A673 (cell line): ENCODE measurements around the gene SRGAP2C.
"Not testable (repeated sequence)": the region's sequence is repeated elsewhere in the genome, so short reads cannot be mapped to it uniquely, and the experiment has no call there.

Experiments used
- EZH2 ChIP-seq: fragments of 200-600 bp; sonication (generic); IDR thresholded peaks from 2 replicates; pipeline ENCODE4 v1.6.1; 2017; ENCODE audit warnings: borderline replicate concordance, low read depth, mild to moderate bottlenecking, mixed read lengths, antibody characterized with exemption, low read length; ENCODE audit not compliant: poor library complexity, severe bottlenecking
- TF ChIP-seq, protein P1 (sequence below): fragments of 300-800, 200-600 bp; sonication (generic); conservative IDR thresholded peaks from 2 replicates; pipeline ENCODE4 v1.5.1; 2017; ENCODE audit warnings: low read depth, mild to moderate bottlenecking, antibody characterized with exemption, low read length, moderate library complexity, mixed read lengths

DNA sequence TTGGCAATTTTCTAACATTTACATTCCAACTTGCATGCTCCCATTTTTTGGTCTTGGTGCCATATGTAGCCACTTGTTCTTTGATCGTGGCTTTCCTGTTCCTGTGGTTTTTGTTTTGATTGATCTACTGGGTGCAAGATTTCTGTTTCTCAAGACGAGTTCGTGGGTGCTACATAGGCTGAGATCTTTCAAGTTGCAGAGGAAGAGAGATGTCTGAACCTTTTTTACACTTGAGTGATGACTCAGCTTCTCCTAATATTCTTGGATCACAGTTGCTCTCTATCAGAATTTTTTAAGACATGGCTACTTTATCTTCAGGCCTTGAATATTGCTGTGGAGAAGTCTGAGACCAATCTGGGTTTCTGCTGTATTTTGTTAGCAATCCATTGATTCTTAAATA lies 85.2 kb downstream of the SRGAP2C start:
- TF ChIP-seq, protein P1, sequence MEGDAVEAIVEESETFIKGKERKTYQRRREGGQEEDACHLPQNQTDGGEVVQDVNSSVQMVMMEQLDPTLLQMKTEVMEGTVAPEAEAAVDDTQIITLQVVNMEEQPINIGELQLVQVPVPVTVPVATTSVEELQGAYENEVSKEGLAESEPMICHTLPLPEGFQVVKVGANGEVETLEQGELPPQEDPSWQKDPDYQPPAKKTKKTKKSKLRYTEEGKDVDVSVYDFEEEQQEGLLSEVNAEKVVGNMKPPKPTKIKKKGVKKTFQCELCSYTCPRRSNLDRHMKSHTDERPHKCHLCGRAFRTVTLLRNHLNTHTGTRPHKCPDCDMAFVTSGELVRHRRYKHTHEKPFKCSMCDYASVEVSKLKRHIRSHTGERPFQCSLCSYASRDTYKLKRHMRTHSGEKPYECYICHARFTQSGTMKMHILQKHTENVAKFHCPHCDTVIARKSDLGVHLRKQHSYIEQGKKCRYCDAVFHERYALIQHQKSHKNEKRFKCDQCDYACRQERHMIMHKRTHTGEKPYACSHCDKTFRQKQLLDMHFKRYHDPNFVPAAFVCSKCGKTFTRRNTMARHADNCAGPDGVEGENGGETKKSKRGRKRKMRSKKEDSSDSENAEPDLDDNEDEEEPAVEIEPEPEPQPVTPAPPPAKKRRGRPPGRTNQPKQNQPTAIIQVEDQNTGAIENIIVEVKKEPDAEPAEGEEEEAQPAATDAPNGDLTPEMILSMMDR, result not testable (repeated sequence)
- not testable (repeated sequence) for TF ChIP-seq EZH2
